ENCODE measurements around the gene PCDHGA6.
"Not testable (repeated sequence)": the region's sequence is repeated elsewhere in the genome, so short reads cannot be mapped to it uniquely, and the experiment has no call there.

PCDHGA6 gene

DNA sequence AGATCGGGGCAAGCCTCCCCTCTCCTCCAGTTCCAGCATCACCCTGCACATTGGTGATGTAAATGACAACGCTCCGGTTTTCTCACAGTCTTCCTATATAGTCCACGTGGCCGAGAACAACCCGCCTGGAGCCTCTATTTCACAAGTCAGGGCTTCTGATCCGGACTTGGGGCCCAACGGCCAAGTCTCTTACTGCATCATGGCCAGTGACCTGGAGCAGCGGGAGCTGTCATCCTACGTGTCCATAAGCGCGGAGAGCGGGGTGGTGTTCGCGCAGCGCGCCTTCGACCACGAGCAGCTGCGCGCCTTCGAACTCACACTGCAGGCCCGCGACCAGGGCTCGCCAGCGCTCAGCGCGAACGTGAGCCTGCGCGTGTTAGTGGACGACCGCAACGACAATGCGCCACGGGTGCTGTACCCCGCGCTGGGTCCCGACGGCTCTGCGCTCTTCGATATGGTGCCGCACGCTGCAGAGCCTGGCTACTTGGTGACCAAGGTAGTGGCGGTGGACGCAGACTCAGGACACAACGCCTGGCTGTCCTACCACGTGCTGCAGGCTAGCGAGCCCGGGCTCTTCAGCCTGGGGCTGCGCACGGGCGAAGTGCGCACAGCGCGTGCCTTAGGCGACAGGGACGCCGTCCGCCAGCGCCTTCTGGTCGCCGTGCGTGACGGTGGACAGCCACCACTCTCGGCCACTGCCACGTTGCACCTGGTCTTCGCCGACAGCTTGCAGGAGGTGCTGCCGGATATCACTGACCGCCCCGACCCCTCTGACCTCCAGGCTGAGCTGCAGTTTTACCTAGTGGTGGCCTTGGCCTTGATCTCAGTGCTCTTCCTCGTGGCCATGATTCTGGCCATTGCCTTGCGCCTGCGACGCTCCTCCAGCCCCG, 15.7 kb downstream of the PCDHGA6 start:
- peaks cover 66% of the 10 kb centered on the region for H3K27me3 Mint-ChIP-seq
- H3K9me3 Mint-ChIP-seq = peaks cover 25% of the 10 kb centered on the region
- H3K4me1 Mint-ChIP-seq = no peaks in the 10 kb centered on the region
- H3K4me3 Mint-ChIP-seq = no peak overlapping the region
- no peak for DNase-seq (ENCODE audit: low spot score in 2 of 2)
- H3K27ac Mint-ChIP-seq (ENCODE audit: low read depth) = no peak overlapping the region
- peaks cover 2% of the 10 kb centered on the region for H3K36me3 Mint-ChIP-seq (ENCODE audit: insufficient read depth)
- no peak for ATAC-seq (replicated peaks; ENCODE audit: extremely low read depth, poor library complexity, severe bottlenecking)

DNA sequence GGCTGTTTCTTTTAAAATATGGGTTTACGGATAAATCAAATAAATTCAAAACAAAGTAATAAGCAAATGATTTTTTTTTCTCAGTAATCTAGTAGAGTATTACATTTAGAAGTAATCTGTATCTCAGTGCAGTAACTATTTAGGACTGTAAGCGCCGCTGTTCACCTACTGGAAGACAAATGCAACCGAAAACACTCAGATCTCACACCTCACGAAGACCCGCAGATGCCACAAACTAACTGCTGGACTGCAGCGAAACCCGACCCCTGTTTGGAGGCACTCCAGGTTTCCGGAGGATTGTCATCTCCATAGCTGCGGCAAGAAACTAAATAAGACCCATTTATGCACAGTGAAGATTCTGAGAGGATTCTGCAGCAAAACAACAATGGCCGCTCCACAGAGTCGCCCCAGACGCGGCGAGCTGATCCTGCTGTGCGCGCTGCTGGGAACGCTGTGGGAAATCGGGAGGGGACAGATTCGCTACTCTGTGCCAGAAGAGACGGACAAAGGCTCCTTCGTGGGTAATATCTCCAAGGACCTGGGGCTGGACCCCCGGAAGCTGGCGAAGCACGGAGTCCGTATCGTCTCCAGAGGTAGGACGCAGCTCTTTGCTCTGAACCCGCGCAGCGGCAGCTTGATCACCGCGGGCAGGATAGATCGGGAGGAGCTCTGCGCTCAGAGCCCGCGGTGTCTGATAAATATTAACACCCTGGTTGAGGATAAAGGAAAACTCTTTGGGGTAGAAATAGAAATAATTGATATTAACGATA, 18.9 kb downstream of the PCDHGA6 start, which contains the start of gene PCDHGA8:
TSS of gene PCDHGA8 (plus strand) at position 205 of the 770 bp plus-strand sequence. CDS start at position 386, 181 bp downstream.
- peaks cover 15% of the 10 kb centered on the region for H3K9me3 Mint-ChIP-seq
- peaks cover 2% of the 10 kb centered on the region for H3K36me3 Mint-ChIP-seq (ENCODE audit: insufficient read depth)
- H3K27ac Mint-ChIP-seq (ENCODE audit: low read depth) = no peak within 1 kb of the TSS
- ATAC-seq (replicated peaks; ENCODE audit: extremely low read depth, poor library complexity, severe bottlenecking) (no peak), DNase-seq (ENCODE audit: low spot score in 2 of 2) (no peak)
- no peaks in the 10 kb centered on the region for H3K4me1 Mint-ChIP-seq
- no peak within 1 kb of the TSS for H3K4me3 Mint-ChIP-seq
- H3K27me3 Mint-ChIP-seq = peaks cover 69% of the 10 kb centered on the region

DNA sequence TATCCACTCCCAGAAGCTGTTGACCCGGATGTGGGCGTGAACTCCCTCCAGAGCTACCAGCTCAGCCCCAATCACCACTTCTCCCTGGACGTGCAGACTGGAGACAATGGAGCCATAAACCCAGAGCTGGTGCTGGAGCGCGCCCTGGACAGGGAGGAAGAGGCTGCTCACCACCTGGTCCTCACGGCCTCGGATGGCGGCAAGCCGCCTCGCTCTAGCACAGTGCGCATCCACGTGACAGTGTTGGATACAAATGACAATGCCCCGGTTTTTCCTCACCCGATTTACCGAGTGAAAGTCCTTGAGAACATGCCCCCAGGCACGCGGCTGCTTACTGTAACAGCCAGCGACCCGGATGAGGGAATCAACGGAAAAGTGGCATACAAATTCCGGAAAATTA, 19.6 kb downstream of the PCDHGA6 start:
- Mint-ChIP-seq H3K9me3 (peaks cover 15% of the 10 kb centered on the region), H3K4me3 (no peak overlapping the region), H3K27me3 (peaks cover 67% of the 10 kb centered on the region), H3K36me3 (ENCODE audit: insufficient read depth) (peaks cover 2% of the 10 kb centered on the region), H3K27ac (ENCODE audit: low read depth) (no peak overlapping the region), H3K4me1 (no peaks in the 10 kb centered on the region)
- no peak for ATAC-seq (replicated peaks; ENCODE audit: extremely low read depth, poor library complexity, severe bottlenecking)
- no peak for DNase-seq (ENCODE audit: low spot score in 2 of 2)

DNA sequence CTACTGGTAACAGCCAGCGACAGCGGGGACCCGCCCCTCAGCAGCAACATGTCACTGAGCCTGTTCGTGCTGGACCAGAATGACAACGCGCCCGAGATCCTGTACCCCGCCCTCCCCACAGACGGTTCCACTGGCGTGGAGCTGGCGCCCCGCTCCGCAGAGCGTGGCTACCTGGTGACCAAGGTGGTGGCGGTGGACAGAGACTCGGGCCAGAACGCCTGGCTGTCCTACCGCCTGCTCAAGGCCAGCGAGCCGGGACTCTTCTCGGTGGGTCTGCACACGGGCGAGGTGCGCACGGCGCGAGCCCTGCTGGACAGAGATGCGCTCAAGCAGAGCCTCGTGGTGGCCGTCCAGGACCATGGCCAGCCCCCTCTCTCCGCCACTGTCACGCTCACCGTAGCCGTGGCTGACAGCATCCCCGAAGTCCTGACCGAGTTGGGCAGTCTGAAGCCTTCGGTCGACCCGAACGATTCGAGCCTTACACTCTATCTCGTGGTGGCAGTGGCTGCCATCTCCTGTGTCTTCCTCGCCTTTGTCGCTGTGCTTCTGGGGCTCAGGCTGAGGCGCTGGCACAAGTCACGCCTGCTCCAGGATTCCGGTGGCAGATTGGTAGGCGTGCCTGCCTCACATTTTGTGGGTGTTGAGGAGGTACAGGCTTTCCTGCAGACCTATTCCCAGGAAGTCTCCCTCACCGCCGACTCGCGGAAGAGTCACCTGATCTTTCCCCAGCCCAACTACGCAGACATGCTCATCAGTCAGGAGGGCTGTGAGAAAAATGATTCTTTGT, 20.9 kb downstream of the PCDHGA6 start:
- H3K36me3 Mint-ChIP-seq (ENCODE audit: insufficient read depth); H3K4me3 Mint-ChIP-seq; H3K27ac Mint-ChIP-seq (ENCODE audit: low read depth); ATAC-seq (replicated peaks; ENCODE audit: extremely low read depth, poor library complexity, severe bottlenecking); DNase-seq (ENCODE audit: low spot score in 2 of 2); H3K4me1 Mint-ChIP-seq: not testable (repeated sequence)
- H3K27me3 Mint-ChIP-seq = peaks cover 57% of the 10 kb centered on the region
- peaks cover 11% of the 10 kb centered on the region for H3K9me3 Mint-ChIP-seq

DNA sequence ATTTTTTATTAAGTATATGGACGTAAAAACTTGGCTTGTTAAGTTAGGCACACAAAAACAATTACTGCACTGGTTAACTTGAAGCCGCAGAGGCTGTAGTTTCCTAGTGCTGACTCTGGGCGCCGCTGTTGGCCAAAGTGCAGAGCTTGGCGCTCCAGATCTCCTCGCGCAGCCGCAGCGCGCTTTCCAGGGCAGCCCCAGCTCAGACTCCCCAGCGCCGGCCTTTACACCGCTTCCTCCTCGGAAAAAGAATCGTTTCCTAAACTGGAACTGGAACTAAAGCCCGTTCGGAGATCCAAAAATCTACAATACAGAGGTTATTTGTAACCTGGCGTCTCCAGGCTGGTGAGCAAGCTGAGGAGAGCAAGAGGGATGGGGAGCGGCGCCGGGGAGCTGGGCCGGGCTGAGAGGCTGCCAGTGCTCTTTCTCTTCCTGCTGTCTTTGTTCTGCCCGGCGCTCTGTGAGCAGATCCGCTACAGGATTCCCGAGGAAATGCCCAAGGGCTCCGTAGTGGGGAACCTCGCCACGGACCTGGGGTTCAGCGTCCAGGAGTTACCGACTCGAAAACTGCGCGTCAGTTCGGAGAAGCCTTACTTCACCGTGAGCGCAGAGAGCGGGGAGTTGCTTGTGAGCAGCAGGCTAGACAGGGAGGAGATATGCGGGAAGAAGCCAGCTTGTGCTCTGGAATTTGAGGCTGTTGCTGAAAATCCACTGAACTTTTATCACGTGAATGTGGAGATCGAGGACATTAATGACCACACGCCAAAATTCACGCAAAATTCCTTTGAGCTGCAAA, 24.3 kb downstream of the PCDHGA6 start, which contains the start of gene PCDHGB5:
TSS of gene PCDHGB5 (plus strand) at position 192 of the 796 bp plus-strand sequence. CDS start at position 373, 181 bp downstream.
- not testable (repeated sequence) for H3K4me1 Mint-ChIP-seq
- peak; percentile 46 for ATAC-seq (replicated peaks; ENCODE audit: extremely low read depth, poor library complexity, severe bottlenecking)
- peaks cover 55% of the 10 kb centered on the region for H3K27me3 Mint-ChIP-seq

DNA sequence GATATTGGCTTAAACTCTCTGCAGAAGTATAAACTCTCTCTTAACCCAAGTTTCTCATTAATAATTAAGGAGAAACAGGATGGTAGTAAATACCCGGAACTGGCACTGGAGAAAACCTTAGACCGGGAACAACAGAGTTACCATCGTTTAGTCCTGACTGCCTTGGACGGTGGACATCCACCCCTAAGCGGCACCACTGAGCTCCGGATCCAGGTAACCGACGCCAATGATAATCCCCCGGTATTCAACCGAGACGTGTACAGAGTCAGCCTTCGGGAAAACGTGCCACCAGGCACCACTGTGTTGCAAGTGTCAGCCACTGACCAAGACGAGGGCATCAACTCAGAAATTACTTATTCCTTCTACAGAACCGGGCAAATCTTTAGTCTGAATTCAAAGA, 24.9 kb downstream of the PCDHGA6 start:
- Mint-ChIP-seq H3K27ac (ENCODE audit: low read depth) (no peak overlapping the region), H3K27me3 (peaks cover 61% of the 10 kb centered on the region), H3K4me3 (no peak overlapping the region), H3K9me3 (peaks cover 6% of the 10 kb centered on the region), H3K4me1 (no peaks in the 10 kb centered on the region), H3K36me3 (ENCODE audit: insufficient read depth) (no peaks in the 10 kb centered on the region)
- DNase-seq (ENCODE audit: low spot score in 2 of 2) (no peak), ATAC-seq (replicated peaks; ENCODE audit: extremely low read depth, poor library complexity, severe bottlenecking) (no peak)

More for the DNA sequence above, 24.3 kb downstream of the PCDHGA6 start, which contains the start of gene PCDHGB5:
- not testable (repeated sequence) for H3K9me3 Mint-ChIP-seq; DNase-seq (ENCODE audit: low spot score in 2 of 2); H3K36me3 Mint-ChIP-seq (ENCODE audit: insufficient read depth); H3K27ac Mint-ChIP-seq (ENCODE audit: low read depth); H3K4me3 Mint-ChIP-seq

DNA sequence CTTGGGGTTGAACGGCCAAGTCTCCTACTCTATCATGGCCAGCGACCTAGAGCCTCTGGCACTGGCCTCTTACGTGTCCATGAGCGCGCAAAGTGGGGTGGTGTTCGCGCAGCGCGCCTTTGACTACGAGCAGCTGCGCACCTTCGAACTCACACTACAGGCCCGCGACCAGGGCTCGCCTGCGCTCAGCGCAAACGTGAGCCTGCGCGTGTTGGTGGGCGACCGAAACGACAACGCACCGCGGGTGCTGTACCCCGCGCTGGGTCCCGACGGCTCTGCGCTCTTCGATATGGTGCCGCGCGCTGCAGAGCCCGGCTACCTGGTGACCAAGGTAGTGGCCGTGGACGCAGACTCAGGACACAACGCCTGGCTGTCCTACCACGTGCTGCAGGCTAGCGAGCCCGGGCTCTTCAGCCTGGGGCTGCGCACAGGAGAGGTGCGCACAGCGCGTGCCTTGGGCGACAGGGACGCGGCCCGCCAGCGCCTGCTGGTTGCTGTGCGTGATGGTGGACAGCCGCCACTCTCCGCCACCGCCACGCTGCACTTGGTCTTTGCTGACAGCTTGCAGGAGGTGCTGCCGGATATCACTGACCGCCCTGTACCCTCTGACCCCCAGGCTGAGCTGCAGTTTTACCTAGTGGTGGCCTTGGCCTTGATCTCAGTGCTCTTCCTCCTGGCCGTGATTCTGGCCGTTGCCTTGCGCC, 26.0 kb downstream of the PCDHGA6 start:
- Mint-ChIP-seq H3K9me3 (peaks cover 6% of the 10 kb centered on the region), H3K27me3 (peaks cover 68% of the 10 kb centered on the region), H3K36me3 (ENCODE audit: insufficient read depth) (peaks cover 3% of the 10 kb centered on the region), H3K27ac (ENCODE audit: low read depth) (no peak overlapping the region), H3K4me3 (no peak overlapping the region), H3K4me1 (no peaks in the 10 kb centered on the region)
- ATAC-seq (replicated peaks; ENCODE audit: extremely low read depth, poor library complexity, severe bottlenecking) (no peak), DNase-seq (ENCODE audit: low spot score in 2 of 2) (no peak)

DNA sequence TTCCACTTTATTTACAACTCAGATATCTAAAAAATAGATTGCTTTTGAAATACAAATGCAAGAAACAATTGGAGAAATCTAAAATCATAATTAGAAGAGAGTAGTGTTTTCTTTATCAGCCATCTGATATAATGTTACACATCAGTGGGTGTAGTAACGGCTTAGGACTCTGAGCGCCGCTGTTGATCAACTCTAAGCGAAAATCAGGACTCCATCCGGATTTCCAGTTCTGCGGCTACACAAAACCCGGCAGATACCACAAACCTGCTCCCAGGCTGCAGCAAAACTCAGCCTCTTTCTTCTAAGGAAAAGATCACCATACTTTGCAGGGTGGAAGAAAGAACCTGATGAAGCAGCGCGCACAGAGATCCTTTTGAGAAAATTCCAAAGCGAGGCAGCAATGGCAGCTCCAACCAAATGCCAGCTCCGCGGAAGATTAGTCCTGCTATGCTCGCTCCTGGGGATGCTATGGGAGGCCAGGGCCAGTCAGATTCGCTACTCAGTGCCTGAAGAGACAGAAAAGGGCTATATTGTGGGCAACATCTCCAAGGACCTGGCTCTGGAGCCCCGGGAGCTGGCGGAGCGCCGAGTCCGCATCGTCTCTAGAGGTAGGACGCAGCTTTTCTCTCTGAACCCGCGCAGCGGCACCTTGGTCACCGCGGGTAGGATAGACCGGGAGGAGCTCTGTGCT, 29.0 kb downstream of the PCDHGA6 start, which contains the start of gene PCDHGA9:
TSS of gene PCDHGA9 (plus strand) at position 226 of the 691 bp plus-strand sequence. CDS start at position 401, 175 bp downstream.
- no peak for ATAC-seq (replicated peaks; ENCODE audit: extremely low read depth, poor library complexity, severe bottlenecking)
- no peak for DNase-seq (ENCODE audit: low spot score in 2 of 2)
- peaks cover 3% of the 10 kb centered on the region for H3K36me3 Mint-ChIP-seq (ENCODE audit: insufficient read depth)
- no peak within 1 kb of the TSS for H3K27ac Mint-ChIP-seq (ENCODE audit: low read depth)
- H3K27me3 Mint-ChIP-seq = peaks cover 68% of the 10 kb centered on the region
- H3K9me3 Mint-ChIP-seq = peaks cover 6% of the 10 kb centered on the region
- H3K4me1 Mint-ChIP-seq = no peaks in the 10 kb centered on the region
- peak within 1 kb of the TSS; percentile 40 for H3K4me3 Mint-ChIP-seq

DNA sequence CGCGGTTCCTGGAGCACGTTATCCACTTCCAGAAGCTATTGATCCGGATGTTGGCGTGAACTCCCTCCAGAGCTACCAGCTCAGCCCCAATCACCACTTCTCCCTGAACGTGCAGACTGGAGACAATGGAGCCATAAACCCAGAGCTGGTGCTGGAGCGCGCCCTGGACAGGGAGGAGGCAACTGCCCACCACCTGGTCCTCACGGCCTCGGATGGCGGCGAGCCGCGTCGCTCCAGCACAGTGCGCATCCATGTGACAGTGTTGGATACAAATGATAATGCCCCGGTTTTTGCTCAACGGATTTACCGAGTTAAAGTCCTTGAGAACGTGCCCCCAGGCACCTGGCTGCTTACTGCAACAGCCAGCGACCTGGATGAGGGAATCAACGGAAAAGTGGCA, 29.7 kb downstream of the PCDHGA6 start:
- no peaks in the 10 kb centered on the region for H3K4me1 Mint-ChIP-seq
- H3K9me3 Mint-ChIP-seq = peaks cover 6% of the 10 kb centered on the region
- ATAC-seq (replicated peaks; ENCODE audit: extremely low read depth, poor library complexity, severe bottlenecking) (no peak), DNase-seq (ENCODE audit: low spot score in 2 of 2) (no peak)
- H3K4me3 Mint-ChIP-seq = no peak overlapping the region
- H3K27ac Mint-ChIP-seq (ENCODE audit: low read depth) = no peak overlapping the region
- peaks cover 5% of the 10 kb centered on the region for H3K36me3 Mint-ChIP-seq (ENCODE audit: insufficient read depth)
- H3K27me3 Mint-ChIP-seq = peaks cover 75% of the 10 kb centered on the region

DNA sequence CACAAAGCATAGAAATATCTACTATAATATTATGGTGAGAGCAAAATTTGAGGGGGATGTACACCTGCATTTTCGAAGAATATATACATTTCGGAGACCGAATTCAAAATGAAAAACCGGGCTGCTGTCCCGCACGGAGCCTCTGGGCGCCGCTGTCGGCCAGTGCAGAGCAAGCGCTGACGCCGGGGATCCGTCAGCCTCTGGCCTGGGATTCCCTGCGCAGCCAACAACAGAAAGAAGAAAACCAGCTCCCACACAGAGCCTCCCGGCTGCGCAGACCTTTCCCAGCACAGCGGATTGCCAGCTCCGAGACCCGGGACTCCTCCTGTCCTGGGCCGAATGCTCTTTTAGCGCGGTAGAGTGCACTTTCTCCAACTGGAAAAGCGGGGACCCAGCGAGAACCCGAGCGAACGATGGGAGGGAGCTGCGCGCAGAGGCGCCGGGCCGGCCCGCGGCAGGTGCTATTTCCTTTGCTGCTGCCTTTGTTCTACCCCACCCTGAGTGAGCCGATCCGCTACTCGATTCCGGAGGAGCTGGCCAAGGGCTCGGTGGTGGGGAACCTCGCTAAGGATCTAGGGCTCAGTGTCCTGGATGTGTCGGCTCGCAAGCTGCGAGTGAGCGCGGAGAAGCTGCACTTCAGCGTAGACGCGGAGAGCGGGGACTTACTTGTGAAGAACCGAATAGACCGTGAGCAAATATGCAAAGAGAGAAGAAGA, 34.3 kb downstream of the PCDHGA6 start, which contains the start of gene PCDHGB6:
TSS of gene PCDHGB6 (plus strand) at position 232 of the 716 bp plus-strand sequence. CDS start at position 414, 182 bp downstream.
- Mint-ChIP-seq H3K27me3 (peaks cover 85% of the 10 kb centered on the region), H3K4me3 (peak within 1 kb of the TSS; percentile 32), H3K27ac (ENCODE audit: low read depth) (peak within 1 kb of the TSS; percentile 46)
- H3K9me3 Mint-ChIP-seq; DNase-seq (ENCODE audit: low spot score in 2 of 2); ATAC-seq (replicated peaks; ENCODE audit: extremely low read depth, poor library complexity, severe bottlenecking); H3K4me1 Mint-ChIP-seq; H3K36me3 Mint-ChIP-seq (ENCODE audit: insufficient read depth): not testable (repeated sequence)

Measured in central memory CD8-positive, alpha-beta T cell (primary cell).